ENCODE data around the gene ADAMTSL4.

DNA sequence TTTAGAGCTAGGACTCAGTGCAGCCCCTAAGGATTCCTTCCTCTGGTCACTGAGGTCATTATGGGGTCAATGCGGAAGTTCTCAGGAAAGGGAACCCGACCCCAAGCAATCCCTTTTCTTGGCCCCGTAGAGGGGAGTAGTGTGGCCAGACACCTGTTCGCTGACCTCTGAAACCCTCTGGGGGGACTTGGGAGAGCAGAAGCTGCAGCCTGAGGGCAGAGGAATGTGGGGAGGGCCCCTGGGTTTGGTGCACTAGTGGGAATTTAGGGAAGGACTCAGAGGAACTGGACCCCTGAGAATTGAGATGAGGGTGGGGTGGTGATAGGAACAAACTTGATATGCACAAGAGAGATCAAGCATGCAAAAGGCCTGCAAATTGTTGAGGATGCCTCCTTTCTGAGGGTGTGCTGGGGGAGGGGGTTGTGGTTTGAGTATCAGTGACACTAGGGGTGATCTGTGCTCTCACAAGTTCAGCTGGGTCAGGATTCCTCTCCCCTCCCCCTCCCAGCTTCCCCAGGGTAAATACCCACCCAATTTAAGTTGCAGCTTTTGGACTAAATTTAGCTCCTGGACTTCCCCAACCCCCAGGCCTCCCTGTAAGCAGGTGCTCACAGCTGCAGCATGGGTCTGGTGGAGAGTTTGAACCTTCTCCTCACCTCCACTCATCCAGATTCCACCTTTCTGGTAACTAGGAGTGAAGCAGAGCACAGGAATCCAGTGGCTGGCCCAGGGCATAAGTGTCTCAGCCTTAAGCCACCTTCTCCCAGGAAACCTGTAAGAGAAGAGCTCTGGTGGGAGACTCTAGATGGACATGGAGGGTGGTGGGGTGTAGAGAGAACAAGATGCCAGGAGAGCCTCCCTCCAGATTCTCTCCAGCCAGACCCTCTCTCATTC, 13.5 kb downstream of the ADAMTSL4 start:
- TF ChIP-seq, protein P1, sequence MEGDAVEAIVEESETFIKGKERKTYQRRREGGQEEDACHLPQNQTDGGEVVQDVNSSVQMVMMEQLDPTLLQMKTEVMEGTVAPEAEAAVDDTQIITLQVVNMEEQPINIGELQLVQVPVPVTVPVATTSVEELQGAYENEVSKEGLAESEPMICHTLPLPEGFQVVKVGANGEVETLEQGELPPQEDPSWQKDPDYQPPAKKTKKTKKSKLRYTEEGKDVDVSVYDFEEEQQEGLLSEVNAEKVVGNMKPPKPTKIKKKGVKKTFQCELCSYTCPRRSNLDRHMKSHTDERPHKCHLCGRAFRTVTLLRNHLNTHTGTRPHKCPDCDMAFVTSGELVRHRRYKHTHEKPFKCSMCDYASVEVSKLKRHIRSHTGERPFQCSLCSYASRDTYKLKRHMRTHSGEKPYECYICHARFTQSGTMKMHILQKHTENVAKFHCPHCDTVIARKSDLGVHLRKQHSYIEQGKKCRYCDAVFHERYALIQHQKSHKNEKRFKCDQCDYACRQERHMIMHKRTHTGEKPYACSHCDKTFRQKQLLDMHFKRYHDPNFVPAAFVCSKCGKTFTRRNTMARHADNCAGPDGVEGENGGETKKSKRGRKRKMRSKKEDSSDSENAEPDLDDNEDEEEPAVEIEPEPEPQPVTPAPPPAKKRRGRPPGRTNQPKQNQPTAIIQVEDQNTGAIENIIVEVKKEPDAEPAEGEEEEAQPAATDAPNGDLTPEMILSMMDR (conservative IDR thresholded peaks at IDR 0.05; ENCODE audit: low read depth, low read length): no peak
- no peak for TF ChIP-seq EZH2 (IDR thresholded peaks at IDR 0.05; ENCODE audit: borderline replicate concordance, low read depth, low read length, poor library complexity, severe bottlenecking)

Data from A673 (cell line).